PC-9 (cell line): ENCODE data around the gene EYS. TPM values are rescaled to one million over a fixed set of nuclear protein-coding genes. Genes with fewer than 3 reads are reported as not detected.

ENCODE experiments used
- BruUV-seq: library from RNA; stranded (reverse); fragments of 400-500 nt; replicated peaks from 2 replicates; lab custom pipeline; 2021; lab: Mats Ljungman, UMichigan
- CTCF ChIA-PET: fragments of 300-600 bp; sonication (Branson Sonifier 250); formaldehyde crosslinking; loops from one replicate; lab custom pipeline; 2022; ENCODE audit warnings: antibody characterized with exemption; lab: Charles Lee
- POLR2A ChIA-PET: fragments of 300-600 bp; sonication (Branson Sonifier 250); formaldehyde crosslinking; loops from one replicate; lab custom pipeline; 2022; ENCODE audit warnings: antibody characterized with exemption; ENCODE audit not compliant: unreplicated experiment; lab: Charles Lee
- DNase-seq, 2 experiments: peaks; one replicate each; pipeline versions ENCODE4 v3.0.0 to v3.0.0-alpha.2; 2015 to 2022; ENCODE audit warnings: mixed read lengths in 1 of 2
- H2AFZ ChIP-seq: fragments of 200-600 bp; sonication (generic); 2 replicates; pipeline ENCODE4 v1.8.1; 2017; ENCODE audit warnings: antibody characterized with exemption
- H3F3A ChIP-seq: fragments of 200-600 bp; sonication (generic); 2 replicates; pipeline ENCODE4 v1.8.1; 2017; ENCODE audit warnings: antibody characterized with exemption, mild to moderate bottlenecking, low read depth; ENCODE audit not compliant: insufficient read depth
- H3K27ac ChIP-seq: fragments of 200-600 bp; sonication (generic); 2 replicates; pipeline ENCODE4 v1.6.1; 2016; ENCODE audit warnings: mixed run types
- H3K27me3 ChIP-seq: fragments of 200-600 bp; sonication (generic); 2 replicates; pipeline ENCODE4 v1.6.1; 2016; ENCODE audit warnings: low read depth, mixed run types; ENCODE audit not compliant: insufficient read depth
- H3K36me3 ChIP-seq: fragments of 200-600 bp; sonication (generic); 2 replicates; pipeline ENCODE4 v1.6.1; 2016; ENCODE audit warnings: low read depth, mixed run types
- H3K4me1 ChIP-seq: fragments of 200-600 bp; sonication (generic); replicated peaks from 2 replicates; pipeline ENCODE4 v1.6.1; 2016; ENCODE audit warnings: mixed run types; ENCODE audit not compliant: insufficient read depth
- H3K4me2 ChIP-seq: fragments of 200-600 bp; sonication (generic); 2 replicates; pipeline ENCODE4 v1.6.1; 2017; ENCODE audit warnings: mixed run types
- H3K4me3 ChIP-seq: fragments of 200-600 bp; sonication (generic); 2 replicates; pipeline ENCODE4 v1.6.1; 2016; ENCODE audit warnings: mixed run types
- H3K79me2 ChIP-seq: fragments of 200-600 bp; sonication (generic); 2 replicates; pipeline ENCODE4 v1.6.1; 2017; ENCODE audit warnings: low read depth, mixed run types
- H3K9me2 ChIP-seq: fragments of 200-600 bp; sonication (generic); 2 replicates; pipeline ENCODE4 v1.8.1; 2017; ENCODE audit warnings: mild to moderate bottlenecking; ENCODE audit not compliant: insufficient read depth
- H3K9me3 ChIP-seq: fragments of 200-600 bp; sonication (generic); 2 replicates; pipeline ENCODE4 v1.8.1; 2016; ENCODE audit warnings: low read depth; ENCODE audit not compliant: insufficient read depth
- H4K20me1 ChIP-seq: fragments of 200-600 bp; sonication (generic); 2 replicates; pipeline ENCODE4 v1.8.1; 2017; ENCODE audit not compliant: insufficient read depth
- EZH2 ChIP-seq: fragments of 200-600 bp; sonication (generic); IDR thresholded peaks from 2 replicates; pipeline ENCODE4 v1.8.0; 2017; ENCODE audit warnings: antibody characterized with exemption, low read depth
- intact Hi-C: fragments of 100-400 bp; cut with micrococcal nuclease; formaldehyde crosslinking; loops from one replicate; pipeline ENCODE4 v1.10.0; 2022; ENCODE audit not compliant: unreplicated experiment
- total RNA-seq: library from RNA; stranded (reverse); gene quantifications from 2 replicates; pipeline ENCODE4 v1.2.3, GENCODE V29; 2021
- TF ChIP-seq, protein P1 (sequence below): fragments of 200-600 bp; sonication (generic); conservative IDR thresholded peaks from 2 replicates; pipeline ENCODE4 v1.6.1; 2017; ENCODE audit warnings: mixed run types, antibody characterized with exemption, mild to moderate bottlenecking, moderate library complexity

Gene EYS
- total RNA-seq, 1 experiment from 2014 or later, result not detected

DNA sequence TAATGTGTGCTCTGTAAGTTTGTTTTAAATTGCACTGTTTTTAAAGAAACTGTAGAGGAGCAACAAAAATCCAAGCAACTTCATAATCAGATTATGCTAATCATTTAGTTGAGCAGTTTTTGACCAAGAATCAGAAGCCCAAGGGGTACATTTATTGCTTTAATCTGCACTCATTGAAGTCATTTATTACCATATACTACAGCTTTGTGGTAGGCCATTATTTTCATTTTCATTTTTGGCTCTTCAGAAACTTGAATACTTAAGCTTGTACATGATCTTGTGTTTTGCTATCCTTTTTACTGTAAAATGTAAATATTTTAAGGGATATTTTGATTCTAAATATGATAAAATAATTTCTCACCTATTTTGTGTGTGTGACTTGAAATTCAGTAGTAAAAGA, 1992.9 kb downstream of the EYS start:
- intact Hi-C loops, result no loop called here
- no peaks in the 10 kb centered on the region for H4K20me1 ChIP-seq
- CTCF ChIA-PET, result no interaction called here
- H3K4me3 ChIP-seq, result no peak overlapping the region
- no peaks in the 10 kb centered on the region for H3K9me2 ChIP-seq
- no peak for DNase-seq
- no peak overlapping the region for H3K4me2 ChIP-seq
- H3K27ac ChIP-seq, result no peak overlapping the region
- POLR2A ChIA-PET, result no interaction called here
- no peaks in the 10 kb centered on the region for H3K4me1 ChIP-seq
- peaks cover 27% of the 10 kb centered on the region for H3K36me3 ChIP-seq
- H3K9me3 ChIP-seq, result no peaks in the 10 kb centered on the region
- H2AFZ ChIP-seq, result no peak overlapping the region
- BruUV-seq, result no TSS peak
- H3F3A ChIP-seq, result no peaks in the 10 kb centered on the region
- H3K79me2 ChIP-seq, result no peaks in the 10 kb centered on the region
- no peaks in the 10 kb centered on the region for H3K27me3 ChIP-seq
- TF ChIP-seq, protein P1, sequence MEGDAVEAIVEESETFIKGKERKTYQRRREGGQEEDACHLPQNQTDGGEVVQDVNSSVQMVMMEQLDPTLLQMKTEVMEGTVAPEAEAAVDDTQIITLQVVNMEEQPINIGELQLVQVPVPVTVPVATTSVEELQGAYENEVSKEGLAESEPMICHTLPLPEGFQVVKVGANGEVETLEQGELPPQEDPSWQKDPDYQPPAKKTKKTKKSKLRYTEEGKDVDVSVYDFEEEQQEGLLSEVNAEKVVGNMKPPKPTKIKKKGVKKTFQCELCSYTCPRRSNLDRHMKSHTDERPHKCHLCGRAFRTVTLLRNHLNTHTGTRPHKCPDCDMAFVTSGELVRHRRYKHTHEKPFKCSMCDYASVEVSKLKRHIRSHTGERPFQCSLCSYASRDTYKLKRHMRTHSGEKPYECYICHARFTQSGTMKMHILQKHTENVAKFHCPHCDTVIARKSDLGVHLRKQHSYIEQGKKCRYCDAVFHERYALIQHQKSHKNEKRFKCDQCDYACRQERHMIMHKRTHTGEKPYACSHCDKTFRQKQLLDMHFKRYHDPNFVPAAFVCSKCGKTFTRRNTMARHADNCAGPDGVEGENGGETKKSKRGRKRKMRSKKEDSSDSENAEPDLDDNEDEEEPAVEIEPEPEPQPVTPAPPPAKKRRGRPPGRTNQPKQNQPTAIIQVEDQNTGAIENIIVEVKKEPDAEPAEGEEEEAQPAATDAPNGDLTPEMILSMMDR, result no peak
- TF ChIP-seq EZH2, result no peak

- peaks cover 30% of the 10 kb centered on the region for H3K36me3 ChIP-seq
- no peak for DNase-seq
- BruUV-seq, result TSS peak; percentile 63
- intact Hi-C loops, result no loop called here
- no peaks in the 10 kb centered on the region for H3K27me3 ChIP-seq
- no peaks in the 10 kb centered on the region for H3K79me2 ChIP-seq
- no peaks in the 10 kb centered on the region for H3K9me3 ChIP-seq
- no peak overlapping the region for H3K4me3 ChIP-seq
- no peak overlapping the region for H2AFZ ChIP-seq
- H3K4me1 ChIP-seq, result no peaks in the 10 kb centered on the region
- CTCF ChIA-PET, result no interaction called here
- H3F3A ChIP-seq, result no peaks in the 10 kb centered on the region
- no peak for TF ChIP-seq EZH2
- TF ChIP-seq, protein P1, result no peak
- H3K4me2 ChIP-seq, result no peak overlapping the region
- no peaks in the 10 kb centered on the region for H3K9me2 ChIP-seq
- POLR2A ChIA-PET, result no interaction called here
- no peaks in the 10 kb centered on the region for H4K20me1 ChIP-seq
- no peak overlapping the region for H3K27ac ChIP-seq
Measured at GRCh38 chr6:63713332-63713731, 1993.7 kb downstream of the EYS start.

GRCh38 chr6:63709148-63709547, 1997.9 kb downstream of the EYS start:
- BruUV-seq, result no TSS peak
- ChIA-PET CTCF (no interaction called here), POLR2A (no interaction called here)
- TF ChIP-seq, protein P1, result no peak
- no peak for TF ChIP-seq EZH2
- Histone ChIP-seq H3F3A (no peaks in the 10 kb centered on the region; the same call in 1 of the 2 replicates), H3K79me2 (no peaks in the 10 kb centered on the region), H3K4me2 (no peak overlapping the region), H3K4me3 (no peak overlapping the region), H3K27me3 (no peaks in the 10 kb centered on the region), H3K36me3 (peaks cover 33% of the 10 kb centered on the region), H3K9me3 (no peaks in the 10 kb centered on the region), H4K20me1 (no peaks in the 10 kb centered on the region; the same call in 1 of the 2 replicates), H2AFZ (no peak overlapping the region), H3K27ac (no peak overlapping the region), H3K9me2 (no peaks in the 10 kb centered on the region), H3K4me1 (no peaks in the 10 kb centered on the region)
- no peak for DNase-seq
- intact Hi-C loops, result loop anchor here (10.0 kb wide), 1 partner anchor 354 kb away; no protein-coding TSS in a partner anchor
